NOMO-1 treated with dmso at 0.1 percent for 144 hours (cell line): ENCODE results near the gene YWHAB.

Experiments
- DNase-seq: peaks from one replicate; lab custom pipeline; 2025; ENCODE audit not compliant: unreplicated experiment; lab: John Stamatoyannopoulos, UW

The YWHAB gene

DNA sequence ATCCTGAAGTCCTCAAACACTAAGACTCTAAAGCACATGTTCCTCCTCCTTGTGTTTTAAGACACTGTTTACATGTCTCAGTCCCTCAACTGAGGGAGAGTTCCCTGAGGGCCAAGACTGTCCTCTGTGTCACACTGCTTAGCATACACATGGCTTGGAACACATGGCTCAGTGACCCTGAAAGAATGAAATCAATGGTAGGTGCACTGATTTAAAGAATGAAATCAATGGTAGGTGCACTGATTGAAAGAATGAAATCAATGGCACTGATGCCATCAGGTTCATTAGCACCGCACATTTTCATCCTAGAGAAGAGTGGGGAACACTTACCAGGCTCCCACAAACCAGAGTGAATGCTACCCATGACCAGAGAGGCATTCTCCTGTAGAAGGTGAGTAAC, 64.9 kb downstream of the YWHAB start:
- no peak for DNase-seq

DNA sequence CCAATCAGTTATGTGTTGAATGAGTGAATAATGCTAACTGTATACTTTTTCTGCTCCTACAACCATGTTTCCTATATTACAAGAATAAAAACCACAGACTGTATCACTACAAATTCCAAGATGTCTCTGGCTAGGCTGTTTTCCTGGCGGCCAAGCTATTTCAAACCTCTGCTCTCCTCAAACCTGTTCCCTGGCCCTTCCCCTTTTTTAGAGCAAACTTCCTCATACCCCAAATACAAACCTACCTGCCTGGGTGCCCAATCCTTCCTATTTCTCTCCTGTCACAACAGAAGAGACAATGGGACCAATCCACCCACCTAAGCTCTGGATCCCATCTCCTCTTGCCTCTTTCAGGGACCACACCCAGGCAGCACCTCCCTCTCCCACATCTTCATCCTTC, 67.2 kb downstream of the YWHAB start:
- DNase-seq: no peak

DNA sequence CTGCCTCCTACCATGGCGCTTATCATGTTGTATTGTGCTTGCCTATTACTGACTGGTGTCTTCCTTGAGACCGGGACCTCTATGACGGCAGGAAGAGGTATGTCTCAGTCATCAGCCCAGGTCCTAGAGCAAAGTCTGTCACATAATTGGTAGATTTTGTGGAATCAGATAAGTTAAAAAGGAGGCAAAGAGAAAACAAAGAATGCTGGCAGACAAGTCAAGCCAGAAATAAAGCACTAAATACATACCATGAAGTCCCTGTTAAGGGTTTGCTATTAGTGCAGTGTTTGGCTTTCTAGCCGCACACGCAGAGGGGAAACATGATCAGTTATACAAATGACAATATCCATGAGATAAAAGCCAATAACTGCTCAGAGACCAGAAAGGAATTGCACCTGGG, 68.7 kb downstream of the YWHAB start:
- no peak for DNase-seq

DNA sequence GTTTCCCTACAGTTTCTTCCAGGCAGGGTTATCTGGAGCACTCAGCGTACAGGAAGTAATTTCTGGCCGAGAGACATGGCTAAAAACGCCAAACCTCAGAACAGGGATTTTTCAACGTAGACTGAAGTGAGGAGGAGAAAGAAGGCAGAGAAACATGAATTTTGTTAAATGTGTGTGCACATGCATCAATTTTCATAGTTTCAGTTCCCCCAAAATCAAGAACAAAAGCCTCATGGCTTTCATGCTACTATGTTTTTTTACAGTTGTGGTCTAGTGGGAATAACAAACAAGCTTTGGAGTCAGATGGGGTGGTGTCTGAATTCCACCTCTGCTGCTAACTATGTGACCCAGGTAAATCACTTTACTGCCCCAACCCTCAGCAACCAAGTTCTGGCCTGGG, 69.8 kb downstream of the YWHAB start:
- DNase-seq: peak; percentile 3

DNA sequence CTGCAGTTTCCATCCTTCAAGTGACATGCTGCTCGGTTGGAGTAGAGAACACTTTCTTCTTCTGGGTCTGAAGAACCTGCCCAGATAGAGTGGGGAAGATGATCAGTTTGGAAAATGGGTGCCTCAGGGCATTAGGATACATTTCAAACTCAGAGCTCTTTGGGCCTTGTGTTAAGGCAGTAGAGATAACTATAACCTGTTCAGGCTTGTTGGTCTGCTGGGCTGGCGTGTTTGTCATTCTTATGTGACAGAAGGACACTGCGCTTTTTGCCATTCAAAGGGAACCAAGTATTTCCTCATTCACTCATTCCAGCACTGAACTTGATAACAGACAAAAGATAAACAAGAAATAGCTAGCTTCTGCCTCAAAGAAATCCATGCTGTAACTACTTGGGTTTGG, 70.9 kb downstream of the YWHAB start:
- no peak for DNase-seq
